Measurements from ENCODE around the gene PRAMEF18.
"Not testable (repeated sequence)": the region's sequence is repeated elsewhere in the genome, so short reads cannot be mapped to it uniquely, and the experiment has no call there.

PRAMEF18 gene

GRCh38 chr1:13216619-13217018 lies 9.3 kb downstream of the PRAMEF18 start:
- DNase-seq (ENCODE audit: low read depth in 3 of 3, low spot score in 1 of 3): not testable (repeated sequence)

GRCh38 chr1:13208712-13209111 lies 17.2 kb downstream of the PRAMEF18 start:
- not testable (repeated sequence) for DNase-seq (ENCODE audit: low read depth in 3 of 3, low spot score in 1 of 3)

DNA sequence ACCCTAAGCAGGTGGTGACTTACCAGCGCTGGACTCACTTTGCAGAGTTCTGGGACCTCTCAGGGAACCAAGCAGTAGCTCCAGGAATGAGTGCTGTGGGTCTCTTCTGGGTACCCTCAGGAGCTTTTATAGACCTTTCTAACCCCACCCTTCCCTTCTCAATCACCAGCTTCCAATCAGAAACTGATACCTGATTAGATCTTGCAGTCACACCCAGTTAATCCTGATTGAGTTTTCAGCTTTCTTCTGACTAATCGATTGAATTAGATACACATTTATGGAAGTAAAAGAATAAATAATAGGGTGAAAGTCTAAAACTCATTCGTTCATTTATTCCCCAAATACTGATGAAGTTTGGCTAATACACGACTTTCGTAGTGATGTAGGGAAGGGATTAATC lies 24.6 kb downstream of the PRAMEF18 start, which contains the start of gene PRAMEF13:
TSS of gene PRAMEF13 (minus strand) at position 101 of the 400 bp plus-strand sequence. CDS start 1,820 bp downstream, outside the sequence.
- DNase-seq (ENCODE audit: low read depth in 3 of 3, low spot score in 1 of 3): not testable (repeated sequence)

Measured in stimulated activated CD4-positive, alpha-beta T cell treated with anti-CD3 and anti-CD28 coated beads, TNF-alpha, amount 100 ng/mL, for 1 hour (primary cell).